GM19351 (cell line): Measurements from ENCODE around the gene BHLHE40.

Experiments
- ATAC-seq: cut with Tn5 transposase; IDR thresholded peaks from one replicate; pipeline ENCODE4 v1.9.1; 2021; ENCODE audit warnings: mild to moderate bottlenecking, moderate library complexity; ENCODE audit not compliant: unreplicated experiment

BHLHE40 gene

GRCh38 chr3:4979428-4980228 lies at the start of gene BHLHE40:
Gene BHLHE40 (plus strand): TSS chr3:4979437. CDS start chr3:4979719, 282 bp downstream.
- ATAC-seq = peak; percentile 7

- no peak for ATAC-seq
Measured at GRCh38 chr3:4930501-4930900, 48.7 kb upstream of the BHLHE40 start.

- ATAC-seq = no peak
Measured at GRCh38 chr3:4934050-4934449, 45.2 kb upstream of the BHLHE40 start.

GRCh38 chr3:4935347-4935746 lies 43.9 kb upstream of the BHLHE40 start:
- peak; percentile 78 for ATAC-seq

GRCh38 chr3:4936982-4937614 lies 42.1 kb upstream of the BHLHE40 start:
- peak; percentile 49 for ATAC-seq

GRCh38 chr3:4938281-4938982 lies 40.8 kb upstream of the BHLHE40 start:
- no peak for ATAC-seq

- no peak for ATAC-seq
Measured at GRCh38 chr3:4939276-4939675, 40.0 kb upstream of the BHLHE40 start.

- no peak for ATAC-seq
Measured at GRCh38 chr3:4940985-4941384, 38.3 kb upstream of the BHLHE40 start.

- no peak for ATAC-seq
Measured at GRCh38 chr3:4943549-4943948, 35.7 kb upstream of the BHLHE40 start.

- ATAC-seq = no peak
Measured at GRCh38 chr3:4945324-4945723, 33.9 kb upstream of the BHLHE40 start.

- ATAC-seq = no peak
Measured at GRCh38 chr3:4947028-4947427, 32.2 kb upstream of the BHLHE40 start.

- ATAC-seq = no peak
Measured at GRCh38 chr3:4948395-4948794, 30.8 kb upstream of the BHLHE40 start.

- ATAC-seq = no peak
Measured at GRCh38 chr3:4949004-4949403, 30.2 kb upstream of the BHLHE40 start.

- no peak for ATAC-seq
Measured at GRCh38 chr3:4949659-4950058, 29.6 kb upstream of the BHLHE40 start.

GRCh38 chr3:4950351-4950784 lies 28.9 kb upstream of the BHLHE40 start:
- no peak for ATAC-seq

GRCh38 chr3:4950948-4951347 lies 28.3 kb upstream of the BHLHE40 start:
- no peak for ATAC-seq

GRCh38 chr3:4953119-4953518 lies 26.1 kb upstream of the BHLHE40 start:
- ATAC-seq = no peak

- no peak for ATAC-seq
Measured at GRCh38 chr3:4954256-4955000, 24.8 kb upstream of the BHLHE40 start.

- ATAC-seq = no peak
Measured at GRCh38 chr3:4956099-4956498, 23.1 kb upstream of the BHLHE40 start.

- ATAC-seq = no peak
Measured at GRCh38 chr3:4956738-4957137, 22.5 kb upstream of the BHLHE40 start.

GRCh38 chr3:4957978-4958377 lies 21.3 kb upstream of the BHLHE40 start:
- no peak for ATAC-seq
